Stimulated activated naive B cell treated with anti-CD40 and anti-IgM and Interleukin-4, amounts not matched to agents 10 μg/mL and 1 μg/mL and 100 μg/mL, for 72 hours (primary cell): ENCODE measurements around the gene BRINP2.
"Not testable (repeated sequence)": the region's sequence is repeated elsewhere in the genome, so short reads cannot be mapped to it uniquely, and the experiment has no call there.

ENCODE experiments used
- ATAC-seq, 2 donors: fragments of 150-1000 bp; cut with Tn5 transposase; replicated peaks; 2 replicates each; pipeline ENCODE4 v1.10.0; 2021; ENCODE audit warnings: moderate library complexity in 1 of 2
- DNase-seq: peaks from one replicate; pipeline ENCODE4 v3.0.0; 2021
- H3K27ac Mint-ChIP-seq: one replicate; pipeline ENCODE4 v1.8.0; 2022; ENCODE audit warnings: mild to moderate bottlenecking, mixed read lengths
- H3K27me3 Mint-ChIP-seq, 2 donors: one replicate each; pipeline ENCODE4 v1.8.0; 2022; ENCODE audit warnings: mixed read lengths in 2 of 2
- H3K36me3 Mint-ChIP-seq, 2 donors: one replicate each; pipeline ENCODE4 v1.8.0; 2022; ENCODE audit warnings: mixed read lengths in 2 of 2, mild to moderate bottlenecking in 1 of 2
- H3K4me1 Mint-ChIP-seq, 2 donors: one replicate each; pipeline ENCODE4 v1.8.0; 2022; ENCODE audit warnings: mixed read lengths in 2 of 2, mild to moderate bottlenecking in 1 of 2
- H3K4me3 Mint-ChIP-seq, 2 donors: one replicate each; pipeline ENCODE4 v1.8.0; 2022; ENCODE audit warnings: mild to moderate bottlenecking in 2 of 2, mixed read lengths in 2 of 2, moderate library complexity in 1 of 2
- H3K9me3 Mint-ChIP-seq, 2 donors: one replicate each; pipeline ENCODE4 v1.8.0; 2022; ENCODE audit warnings: mixed read lengths in 2 of 2, mild to moderate bottlenecking in 1 of 2

BRINP2 gene

GRCh38 chr1:177311111-177311510 is 140.4 kb downstream of the BRINP2 start:
- Mint-ChIP-seq H3K27me3 (peaks cover 5 to 6% of the 10 kb centered on the region in 2 donors), H3K4me1 (no peaks in the 10 kb centered on the region)
- ATAC-seq = no peak

GRCh38 chr1:177311586-177311985 is 140.8 kb downstream of the BRINP2 start:
- Mint-ChIP-seq H3K4me3 (no peak overlapping the region), H3K27me3 (peaks cover 4 to 5% of the 10 kb centered on the region in 2 donors), H3K36me3 (no peaks in the 10 kb centered on the region)

More at GRCh38 chr1:177311111-177311510, 140.4 kb downstream of the BRINP2 start:
- Mint-ChIP-seq H3K4me3 (no peak overlapping the region), H3K27ac (no peak overlapping the region), H3K9me3 (peaks cover 0 to 3% of the 10 kb centered on the region in 2 donors), H3K36me3 (no peaks in the 10 kb centered on the region)
- DNase-seq = no peak

GRCh38 chr1:177315261-177315660 is 144.5 kb downstream of the BRINP2 start:
- H3K27me3 Mint-ChIP-seq = peaks cover 0 to 4% of the 10 kb centered on the region in 2 donors
- DNase-seq (no peak), ATAC-seq (no peak)
- no peak overlapping the region for H3K27ac Mint-ChIP-seq
- H3K36me3 Mint-ChIP-seq = no peaks in the 10 kb centered on the region
- no peak overlapping the region for H3K4me3 Mint-ChIP-seq
- H3K9me3 Mint-ChIP-seq = peaks cover 0 to 3% of the 10 kb centered on the region in 2 donors
- no peaks in the 10 kb centered on the region for H3K4me1 Mint-ChIP-seq

More at GRCh38 chr1:177311586-177311985, 140.8 kb downstream of the BRINP2 start:
- ATAC-seq (no peak), DNase-seq (no peak)
- no peak overlapping the region for H3K27ac Mint-ChIP-seq
- peaks cover 0 to 3% of the 10 kb centered on the region in 2 donors for H3K9me3 Mint-ChIP-seq
- H3K4me1 Mint-ChIP-seq = no peaks in the 10 kb centered on the region

GRCh38 chr1:177315761-177316160 is 145.0 kb downstream of the BRINP2 start:
- H3K27me3 Mint-ChIP-seq = peaks cover 0 to 4% of the 10 kb centered on the region in 2 donors
- no peaks in the 10 kb centered on the region for H3K4me1 Mint-ChIP-seq
- no peak for ATAC-seq
- no peak overlapping the region for H3K27ac Mint-ChIP-seq
- peaks cover 0 to 3% of the 10 kb centered on the region in 2 donors for H3K9me3 Mint-ChIP-seq
- no peak for DNase-seq
- H3K4me3 Mint-ChIP-seq = no peak overlapping the region
- no peaks in the 10 kb centered on the region for H3K36me3 Mint-ChIP-seq

- DNase-seq, H3K27me3 Mint-ChIP-seq, ATAC-seq, H3K27ac Mint-ChIP-seq, H3K4me3 Mint-ChIP-seq, H3K4me1 Mint-ChIP-seq, H3K9me3 Mint-ChIP-seq, H3K36me3 Mint-ChIP-seq: not testable (repeated sequence)
Observed at GRCh38 chr1:177321434-177321833, 150.7 kb downstream of the BRINP2 start.

GRCh38 chr1:177328251-177328650 is 157.5 kb downstream of the BRINP2 start:
- H3K27ac Mint-ChIP-seq = no peak overlapping the region
- DNase-seq = no peak
- no peak overlapping the region for H3K4me3 Mint-ChIP-seq
- H3K4me1 Mint-ChIP-seq = no peaks in the 10 kb centered on the region
- no peak for ATAC-seq
- H3K9me3 Mint-ChIP-seq = peaks cover 0 to 6% of the 10 kb centered on the region in 2 donors
- no peaks in the 10 kb centered on the region for H3K36me3 Mint-ChIP-seq
- H3K27me3 Mint-ChIP-seq = peaks cover 0 to 6% of the 10 kb centered on the region in 2 donors

- DNase-seq (no peak), ATAC-seq (no peak)
- peaks cover 0 to 6% of the 10 kb centered on the region in 2 donors for H3K27me3 Mint-ChIP-seq
- no peak overlapping the region for H3K27ac Mint-ChIP-seq
- H3K36me3 Mint-ChIP-seq = no peaks in the 10 kb centered on the region
- peaks cover 0 to 6% of the 10 kb centered on the region in 2 donors for H3K9me3 Mint-ChIP-seq
- no peak overlapping the region for H3K4me3 Mint-ChIP-seq
- H3K4me1 Mint-ChIP-seq = no peaks in the 10 kb centered on the region
Observed at GRCh38 chr1:177329871-177330270, 159.1 kb downstream of the BRINP2 start.
